Panc1 (cell line): ENCODE measurements around the gene LRRC49.

Experiments
- CTCF ChIP-seq: fragments of 450-650 bp; IDR thresholded peaks from 2 replicates; pipeline ENCODE4 v1.5.1; 2017; ENCODE audit warnings: mild to moderate bottlenecking
- POLR2AphosphoS5 ChIP-seq: IDR thresholded peaks from 2 replicates; pipeline ENCODE4 v1.6.1; 2012; ENCODE audit warnings: mild to moderate bottlenecking, low read depth, low read length, moderate library complexity

- no peak for TF ChIP-seq CTCF
- no peak for TF ChIP-seq POLR2AphosphoS5
These were observed 23.3 kb upstream of the LRRC49 start for GRCh38 chr15:70869346-70869745.
